CD14-positive monocyte (primary cell): Measurements from ENCODE around the gene NPTX1. TPM values are rescaled to one million over a fixed set of nuclear protein-coding genes. Genes with fewer than 3 reads are reported as not detected.

Experiments used
- DNase-seq, 3 donors: peaks; one replicate each; pipeline ENCODE4 v3.0.0-alpha.2; 2011 to 2022
- H2AFZ ChIP-seq: 2 replicates; pipeline ENCODE4 v1.6.0; 2012; ENCODE audit warnings: mild to moderate bottlenecking, low read depth, low read length, inconsistent platforms; ENCODE audit not compliant: insufficient read depth, poor library complexity, severe bottlenecking
- H3K27ac ChIP-seq, 2 donors: 1 replicate in 1 of 2; 2 replicates in 1 of 2; pipeline ENCODE4 v1.5.1; 2012 to 2013; ENCODE audit warnings: low read length in 2 of 2, control low read depth in 1 of 2, inconsistent platforms in 1 of 2, low read depth in 1 of 2, mild to moderate bottlenecking in 1 of 2
- H3K27me3 ChIP-seq, 2 donors: one replicate each; pipeline versions ENCODE4 v1.6.0 to v1.6.1; 2011 to 2013; ENCODE audit warnings: low read length in 2 of 2; ENCODE audit not compliant: control insufficient read depth in 2 of 2, insufficient read depth in 2 of 2
- H3K36me3 ChIP-seq, 2 donors: replicated peaks in 1 of 2; 1 replicate in 1 of 2; 2 replicates in 1 of 2; pipeline versions ENCODE4 v1.5.1 to v1.6.1; 2012 to 2013; ENCODE audit warnings: low read length in 2 of 2, control low read depth in 1 of 2, inconsistent platforms in 1 of 2, mild to moderate bottlenecking in 1 of 2; ENCODE audit not compliant: insufficient read depth in 2 of 2, control insufficient read depth in 1 of 2
- H3K4me1 ChIP-seq, 2 donors: 1 replicate in 1 of 2; 2 replicates in 1 of 2; pipeline versions ENCODE4 v1.5.1 to v1.6.1; 2012 to 2013; ENCODE audit warnings: low read length in 2 of 2, control low read depth in 1 of 2, inconsistent platforms in 1 of 2, mild to moderate bottlenecking in 1 of 2, moderate library complexity in 1 of 2; ENCODE audit not compliant: insufficient read depth in 2 of 2, control insufficient read depth in 1 of 2
- H3K4me2 ChIP-seq: replicated peaks from 2 replicates; pipeline ENCODE3; 2012; ENCODE audit warnings: low read length, moderate library complexity, mild to moderate bottlenecking; ENCODE audit not compliant: poor library complexity, severe bottlenecking; ENCODE audit errors: extremely low read depth
- H3K4me3 ChIP-seq, 3 experiments: fragments of 200-600 bp in 1 of 3; sonication (generic) in 1 of 3; replicated peaks in 1 of 3; 1 replicate in 2 of 3; 2 replicates in 1 of 3; pipeline ENCODE4 v1.5.1; 2011 to 2013; ENCODE audit warnings: low read length in 3 of 3, mild to moderate bottlenecking in 3 of 3, control low read depth in 2 of 3, low read depth in 2 of 3, inconsistent platforms in 1 of 3, moderate library complexity in 1 of 3
- H3K79me2 ChIP-seq: 2 replicates; pipeline ENCODE4 v1.6.0; 2012; ENCODE audit warnings: mild to moderate bottlenecking, control low read depth, inconsistent platforms, low read length, moderate library complexity; ENCODE audit not compliant: insufficient read depth
- H3K9ac ChIP-seq: 2 replicates; pipeline ENCODE4 v1.6.0; 2017; ENCODE audit warnings: low read length, mild to moderate bottlenecking; ENCODE audit not compliant: insufficient read depth, poor library complexity, severe bottlenecking
- H3K9me3 ChIP-seq, 2 donors: replicated peaks in 1 of 2; 1 replicate in 1 of 2; 2 replicates in 1 of 2; pipeline versions ENCODE4 v1.5.1 to v1.6.1; 2012 to 2013; ENCODE audit warnings: low read length in 2 of 2, control low read depth in 1 of 2; ENCODE audit not compliant: control insufficient read depth in 1 of 2, insufficient read depth in 1 of 2
- H4K20me1 ChIP-seq: 2 replicates; pipeline ENCODE4 v1.6.0; 2012; ENCODE audit warnings: mild to moderate bottlenecking, low read length, control low read depth, moderate library complexity; ENCODE audit not compliant: insufficient read depth
- H3K27ac Mint-ChIP-seq, 7 donors: one replicate each; pipeline ENCODE4 v1.8.0; 2020; ENCODE audit warnings: mild to moderate bottlenecking in 7 of 7, mixed read lengths in 7 of 7, moderate library complexity in 6 of 7, inconsistent platforms in 2 of 7
- H3K27me3 Mint-ChIP-seq, 3 donors: one replicate each; pipeline ENCODE4 v1.8.0; 2021 to 2022; ENCODE audit warnings: low read depth in 3 of 3, mild to moderate bottlenecking in 3 of 3, mixed read lengths in 3 of 3, moderate library complexity in 3 of 3, inconsistent platforms in 1 of 3
- H3K36me3 Mint-ChIP-seq, 2 donors: one replicate each; pipeline ENCODE4 v1.8.0; 2020; ENCODE audit warnings: mixed read lengths in 2 of 2, inconsistent platforms in 1 of 2, mild to moderate bottlenecking in 1 of 2
- H3K4me1 Mint-ChIP-seq: one replicate; pipeline ENCODE4 v1.8.0; 2020; ENCODE audit warnings: mild to moderate bottlenecking, mixed read lengths
- H3K4me3 Mint-ChIP-seq, 2 donors: one replicate each; pipeline ENCODE4 v1.8.0; 2020; ENCODE audit warnings: mild to moderate bottlenecking in 2 of 2, mixed read lengths in 2 of 2, moderate library complexity in 1 of 2
- H3K9me3 Mint-ChIP-seq, 7 donors: one replicate each; pipeline ENCODE4 v1.8.0; 2020 to 2022; ENCODE audit warnings: mixed read lengths in 7 of 7, mild to moderate bottlenecking in 6 of 7, moderate library complexity in 6 of 7, inconsistent platforms in 2 of 7
- WGBS: methylation state at CpG from one replicate; pipeline ENCODE4 v1.1.5; 2013; ENCODE audit warnings: missing lambda C conversion rate; ENCODE audit not compliant: insufficient coverage; 5-methylcytosine and 5-hydroxymethylcytosine counted together
- intact Hi-C, 2 donors: fragments of 100-400 bp; cut with micrococcal nuclease; formaldehyde crosslinking; loops; one replicate each; pipeline versions ENCODE4 v1.15.0 to v1.15.1; 2023
- polyA plus RNA-seq, 3 donors: library from polyadenylated mRNA; depleted of rRNA in 1 of 3; unstranded in 2 of 3; stranded (reverse) in 1 of 3; fragments of 300-500 nt in 2 of 3; fragments of >200 nt in 1 of 3; fragmentation: Illumina TruSeq in 2 of 3; gene quantifications; 1 replicate in 2 of 3; 2 replicates in 1 of 3; pipeline ENCODE4 v1.2.3, GENCODE V29; 2012 to 2021
- TF ChIP-seq, protein P1 (sequence below): fragments of 200-600 bp; IDR thresholded peaks from one replicate; pipeline ENCODE4 v1.8.0; 2022; ENCODE audit warnings: antibody characterized with exemption, mild to moderate bottlenecking

Gene NPTX1
- polyA plus RNA-seq, 3 donors, result not detected

GRCh38 chr17:80474961-80475909 lies 1.2 kb downstream of the NPTX1 start:
- TF ChIP-seq, protein P1, sequence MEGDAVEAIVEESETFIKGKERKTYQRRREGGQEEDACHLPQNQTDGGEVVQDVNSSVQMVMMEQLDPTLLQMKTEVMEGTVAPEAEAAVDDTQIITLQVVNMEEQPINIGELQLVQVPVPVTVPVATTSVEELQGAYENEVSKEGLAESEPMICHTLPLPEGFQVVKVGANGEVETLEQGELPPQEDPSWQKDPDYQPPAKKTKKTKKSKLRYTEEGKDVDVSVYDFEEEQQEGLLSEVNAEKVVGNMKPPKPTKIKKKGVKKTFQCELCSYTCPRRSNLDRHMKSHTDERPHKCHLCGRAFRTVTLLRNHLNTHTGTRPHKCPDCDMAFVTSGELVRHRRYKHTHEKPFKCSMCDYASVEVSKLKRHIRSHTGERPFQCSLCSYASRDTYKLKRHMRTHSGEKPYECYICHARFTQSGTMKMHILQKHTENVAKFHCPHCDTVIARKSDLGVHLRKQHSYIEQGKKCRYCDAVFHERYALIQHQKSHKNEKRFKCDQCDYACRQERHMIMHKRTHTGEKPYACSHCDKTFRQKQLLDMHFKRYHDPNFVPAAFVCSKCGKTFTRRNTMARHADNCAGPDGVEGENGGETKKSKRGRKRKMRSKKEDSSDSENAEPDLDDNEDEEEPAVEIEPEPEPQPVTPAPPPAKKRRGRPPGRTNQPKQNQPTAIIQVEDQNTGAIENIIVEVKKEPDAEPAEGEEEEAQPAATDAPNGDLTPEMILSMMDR, result no peak
- Histone ChIP-seq H3K27ac (no peak overlapping the region), H3K4me3 (no peak overlapping the region), H4K20me1 (no peaks in the 10 kb centered on the region), H3K79me2 (no peaks in the 10 kb centered on the region), H3K9ac (no peak overlapping the region), H2AFZ (no peak overlapping the region), H3K4me1 (peaks cover 0 to 19% of the 10 kb centered on the region in 2 donors), H3K4me2 (no peak overlapping the region), H3K27me3 (peaks cover 33 to 75% of the 10 kb centered on the region in 2 donors), H3K36me3 (no peaks in the 10 kb centered on the region), H3K9me3 (peaks cover 0 to 12% of the 10 kb centered on the region in 2 donors)
- Mint-ChIP-seq H3K36me3 (peaks cover 0 to 4% of the 10 kb centered on the region in 2 donors), H3K27me3 (peaks cover 61 to 96% (median 63%) of the 10 kb centered on the region in 3 donors), H3K4me1 (peaks cover 6% of the 10 kb centered on the region), H3K4me3 (peak overlapping the region in 1 of 2 donors; percentile 82), H3K27ac (no peak overlapping the region), H3K9me3 (peaks cover 0 to 12% (median 0%) of the 10 kb centered on the region in 7 donors)
- no peak for DNase-seq
- 5% methylated on average over 54 of the region's 55 CpGs for WGBS
- intact Hi-C loops, result no loop called here

DNA sequence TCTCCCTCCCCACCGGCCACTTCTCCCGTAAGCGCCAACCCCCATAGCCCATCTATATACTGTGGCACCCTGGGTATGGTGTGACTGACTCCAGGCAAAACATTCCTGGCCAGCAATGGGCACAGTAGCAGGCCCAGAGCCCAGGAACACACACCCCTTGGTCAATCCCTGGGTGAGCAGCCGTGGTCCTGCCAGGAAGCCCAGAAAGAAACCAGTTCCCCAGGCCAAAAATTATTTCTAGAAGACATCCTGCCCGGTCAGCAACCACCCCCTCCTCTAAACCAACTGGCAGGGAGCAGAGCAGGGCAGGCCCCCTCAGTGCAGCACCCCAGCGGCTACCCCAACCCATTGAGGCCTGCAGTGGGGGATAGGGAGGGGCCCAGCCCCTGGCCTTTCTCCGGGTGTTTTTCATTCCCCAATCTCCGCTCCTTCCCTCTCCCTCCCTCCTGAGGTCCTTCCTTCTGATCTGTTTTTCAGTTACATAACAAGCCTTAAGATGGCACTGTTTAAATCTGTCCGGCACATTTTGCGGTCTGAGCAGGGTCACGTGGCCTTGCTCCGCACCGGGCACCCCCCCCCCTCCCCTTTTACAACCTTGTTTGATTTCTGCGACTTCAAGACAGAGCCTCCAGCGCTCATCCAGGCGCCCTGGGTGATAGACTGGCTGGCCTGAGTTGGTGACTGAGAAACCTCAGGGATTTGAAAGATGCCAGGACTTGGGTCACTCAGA lies 2.0 kb downstream of the NPTX1 start:
- TF ChIP-seq, protein P1, result no peak
- 25% methylated on average over 11 of the region's 16 CpGs for WGBS
- no peak for DNase-seq
- Histone ChIP-seq H3K4me3 (no peak overlapping the region), H3K27me3 (peaks cover 32 to 72% of the 10 kb centered on the region in 2 donors), H3K9ac (no peak overlapping the region), H3K4me2 (no peak overlapping the region), H3K4me1 (peaks cover 0 to 19% of the 10 kb centered on the region in 2 donors), H2AFZ (no peak overlapping the region), H3K9me3 (peaks cover 0 to 12% of the 10 kb centered on the region in 2 donors), H3K36me3 (no peaks in the 10 kb centered on the region), H4K20me1 (no peaks in the 10 kb centered on the region), H3K79me2 (no peaks in the 10 kb centered on the region), H3K27ac (no peak overlapping the region)
- H3K4me1 Mint-ChIP-seq, result peaks cover 6% of the 10 kb centered on the region
- peaks cover 0 to 9% (median 0%) of the 10 kb centered on the region in 7 donors for H3K9me3 Mint-ChIP-seq
- peaks cover 53 to 96% (median 61%) of the 10 kb centered on the region in 3 donors for H3K27me3 Mint-ChIP-seq
- peak overlapping the region in 1 of 2 donors; percentile 82 for H3K4me3 Mint-ChIP-seq
- H3K27ac Mint-ChIP-seq, result no peak overlapping the region
- H3K36me3 Mint-ChIP-seq, result peaks cover 0 to 4% of the 10 kb centered on the region in 2 donors
- intact Hi-C loops, result no loop called here
